ENCODE measurements around the gene TCL1A.

Gene TCL1A

GRCh38 chr14:95663226-95663797 lies 50.6 kb downstream of the TCL1A start:
- DNase-seq (ENCODE audit: low read depth, low spot score) = no peak
- no peak overlapping the region for H3K4me3 ChIP-seq (ENCODE audit: low read depth, low read length)
- in situ Hi-C loops (cut with HindIII; ENCODE audit: low sequenced_read_pairs) = no loop called here
- TF ChIP-seq CTCF (IDR thresholded peaks at IDR 0.05; ENCODE audit: low read depth, low read length) = no peak

- DNase-seq (ENCODE audit: low read depth, low spot score) = no peak
- no peak for TF ChIP-seq CTCF (IDR thresholded peaks at IDR 0.05; ENCODE audit: low read depth, low read length)
- no peak overlapping the region for H3K4me3 ChIP-seq (ENCODE audit: low read depth, low read length)
- in situ Hi-C loops (cut with HindIII; ENCODE audit: low sequenced_read_pairs) = no loop called here
Observed at GRCh38 chr14:95662376-95663186, 51.3 kb downstream of the TCL1A start.

GRCh38 chr14:95660651-95661515 lies 53.0 kb downstream of the TCL1A start:
- DNase-seq (ENCODE audit: low read depth, low spot score) = no peak
- in situ Hi-C loops (cut with HindIII; ENCODE audit: low sequenced_read_pairs) = no loop called here

GRCh38 chr14:95659990-95660385 lies 53.9 kb downstream of the TCL1A start:
- TF ChIP-seq CTCF (IDR thresholded peaks at IDR 0.05; ENCODE audit: low read depth, low read length) = no peak
- H3K4me3 ChIP-seq (ENCODE audit: low read depth, low read length) = no peak overlapping the region
- no peak for DNase-seq (ENCODE audit: low read depth, low spot score)
- in situ Hi-C loops (cut with HindIII; ENCODE audit: low sequenced_read_pairs) = no loop called here

More at GRCh38 chr14:95660651-95661515, 53.0 kb downstream of the TCL1A start:
- H3K4me3 ChIP-seq (ENCODE audit: low read depth, low read length) = no peak overlapping the region
- no peak for TF ChIP-seq CTCF (IDR thresholded peaks at IDR 0.05; ENCODE audit: low read depth, low read length)
